HCT116 (cell line): Measurements from ENCODE around the gene PDSS2.

Experiments
- POLR2A ChIP-seq: IDR thresholded peaks from 2 replicates; pipeline ENCODE4 v1.7.0; 2011; ENCODE audit warnings: borderline replicate concordance; ENCODE audit not compliant: insufficient read depth, insufficient read length; ENCODE audit errors: extremely low read depth
- POLR2AphosphoS5 ChIP-seq: IDR thresholded peaks from 2 replicates; pipeline ENCODE4 v1.6.1; 2011; ENCODE audit warnings: mild to moderate bottlenecking, low read depth, low read length, moderate library complexity
- RAD21 ChIP-seq: IDR thresholded peaks from 2 replicates; pipeline ENCODE4 v1.6.1; 2012; ENCODE audit warnings: low read depth, mild to moderate bottlenecking
- SP1 ChIP-seq: IDR thresholded peaks from 2 replicates; pipeline ENCODE4 v1.6.1; 2012; ENCODE audit warnings: low read depth
- TCF7L2 ChIP-seq: IDR thresholded peaks from 2 replicates; pipeline ENCODE4 v1.7.0; 2011; ENCODE audit warnings: borderline replicate concordance, inconsistent platforms; ENCODE audit not compliant: insufficient read depth, insufficient read length; ENCODE audit errors: extremely low read depth
- TF ChIP-seq, protein P1 (sequence below), 3 experiments: fragments of 200-600 bp in 1 of 3; sonication (generic) in 1 of 3; IDR thresholded peaks in 2 of 3; conservative IDR thresholded peaks in 1 of 3; 2 replicates each; pipeline ENCODE4 v1.5.1; 2012 to 2017; ENCODE audit warnings: low read depth in 2 of 3, low read length in 2 of 3, antibody characterized with exemption in 1 of 3, borderline replicate concordance in 1 of 3, control low read depth in 1 of 3, mild to moderate bottlenecking in 1 of 3, mixed read lengths in 1 of 3, mixed run types in 1 of 3, moderate library complexity in 1 of 3; ENCODE audit not compliant: insufficient read depth in 1 of 3

DNA sequence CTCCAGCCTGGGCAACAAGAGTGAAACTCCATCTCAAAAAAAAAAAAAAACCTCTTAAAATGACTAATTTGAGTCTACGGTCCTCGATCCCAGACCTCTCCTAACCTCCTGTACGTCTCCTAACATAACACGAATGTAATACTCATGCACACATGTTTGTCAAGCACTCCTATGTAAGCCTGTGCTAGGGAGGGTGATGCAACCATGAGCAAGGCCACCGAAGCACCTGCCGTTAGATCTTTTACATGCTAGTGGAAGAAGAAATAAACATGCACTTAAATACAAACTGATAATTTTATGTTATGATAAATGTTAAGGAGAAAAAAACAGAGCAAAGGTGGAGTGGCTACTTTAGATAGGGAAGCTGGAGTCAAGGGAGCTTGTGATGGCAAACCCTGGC is 271.7 kb downstream of the PDSS2 start:
- TF ChIP-seq, protein P1, sequence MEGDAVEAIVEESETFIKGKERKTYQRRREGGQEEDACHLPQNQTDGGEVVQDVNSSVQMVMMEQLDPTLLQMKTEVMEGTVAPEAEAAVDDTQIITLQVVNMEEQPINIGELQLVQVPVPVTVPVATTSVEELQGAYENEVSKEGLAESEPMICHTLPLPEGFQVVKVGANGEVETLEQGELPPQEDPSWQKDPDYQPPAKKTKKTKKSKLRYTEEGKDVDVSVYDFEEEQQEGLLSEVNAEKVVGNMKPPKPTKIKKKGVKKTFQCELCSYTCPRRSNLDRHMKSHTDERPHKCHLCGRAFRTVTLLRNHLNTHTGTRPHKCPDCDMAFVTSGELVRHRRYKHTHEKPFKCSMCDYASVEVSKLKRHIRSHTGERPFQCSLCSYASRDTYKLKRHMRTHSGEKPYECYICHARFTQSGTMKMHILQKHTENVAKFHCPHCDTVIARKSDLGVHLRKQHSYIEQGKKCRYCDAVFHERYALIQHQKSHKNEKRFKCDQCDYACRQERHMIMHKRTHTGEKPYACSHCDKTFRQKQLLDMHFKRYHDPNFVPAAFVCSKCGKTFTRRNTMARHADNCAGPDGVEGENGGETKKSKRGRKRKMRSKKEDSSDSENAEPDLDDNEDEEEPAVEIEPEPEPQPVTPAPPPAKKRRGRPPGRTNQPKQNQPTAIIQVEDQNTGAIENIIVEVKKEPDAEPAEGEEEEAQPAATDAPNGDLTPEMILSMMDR (IDR thresholded peaks at IDR 0.05 in 2 of 3, conservative IDR thresholded peaks at IDR 0.05 in 1 of 3; ENCODE audit: borderline replicate concordance in 1 of 3, insufficient read depth in 1 of 3, low read depth in 2 of 3, low read length in 2 of 3) = no peak
- TF ChIP-seq POLR2AphosphoS5 (no peak), TCF7L2 (no peak), POLR2A (no peak), SP1 (no peak), RAD21 (no peak)
